ENCODE data around the gene PDLIM7.

- TF ChIP-seq HDGF (IDR thresholded peaks at IDR 0.05; ENCODE audit: borderline replicate concordance): no peak
- no peak for TF ChIP-seq ARNT (IDR thresholded peaks at IDR 0.05)
- no peak for TF ChIP-seq FOXK2 (IDR thresholded peaks at IDR 0.05)
- TF ChIP-seq ELF4 (IDR thresholded peaks at IDR 0.05): no peak
- no peak for TF ChIP-seq SUZ12 (IDR thresholded peaks at IDR 0.05)
- no peak for TF ChIP-seq SP1 (IDR thresholded peaks at IDR 0.05)
These were observed 38.0 kb downstream of the PDLIM7 start for GRCh38 chr5:177459357-177459756.

All from HEK293T (cell line).